Measurements from ENCODE around the gene OBSCN. TPM values are rescaled to one million over a fixed set of nuclear protein-coding genes. Genes with fewer than 3 reads are reported as not detected.
A peak's percentile ranks its signal among the peaks of the same experiment; 100 is the strongest.

Gene OBSCN, protein sequence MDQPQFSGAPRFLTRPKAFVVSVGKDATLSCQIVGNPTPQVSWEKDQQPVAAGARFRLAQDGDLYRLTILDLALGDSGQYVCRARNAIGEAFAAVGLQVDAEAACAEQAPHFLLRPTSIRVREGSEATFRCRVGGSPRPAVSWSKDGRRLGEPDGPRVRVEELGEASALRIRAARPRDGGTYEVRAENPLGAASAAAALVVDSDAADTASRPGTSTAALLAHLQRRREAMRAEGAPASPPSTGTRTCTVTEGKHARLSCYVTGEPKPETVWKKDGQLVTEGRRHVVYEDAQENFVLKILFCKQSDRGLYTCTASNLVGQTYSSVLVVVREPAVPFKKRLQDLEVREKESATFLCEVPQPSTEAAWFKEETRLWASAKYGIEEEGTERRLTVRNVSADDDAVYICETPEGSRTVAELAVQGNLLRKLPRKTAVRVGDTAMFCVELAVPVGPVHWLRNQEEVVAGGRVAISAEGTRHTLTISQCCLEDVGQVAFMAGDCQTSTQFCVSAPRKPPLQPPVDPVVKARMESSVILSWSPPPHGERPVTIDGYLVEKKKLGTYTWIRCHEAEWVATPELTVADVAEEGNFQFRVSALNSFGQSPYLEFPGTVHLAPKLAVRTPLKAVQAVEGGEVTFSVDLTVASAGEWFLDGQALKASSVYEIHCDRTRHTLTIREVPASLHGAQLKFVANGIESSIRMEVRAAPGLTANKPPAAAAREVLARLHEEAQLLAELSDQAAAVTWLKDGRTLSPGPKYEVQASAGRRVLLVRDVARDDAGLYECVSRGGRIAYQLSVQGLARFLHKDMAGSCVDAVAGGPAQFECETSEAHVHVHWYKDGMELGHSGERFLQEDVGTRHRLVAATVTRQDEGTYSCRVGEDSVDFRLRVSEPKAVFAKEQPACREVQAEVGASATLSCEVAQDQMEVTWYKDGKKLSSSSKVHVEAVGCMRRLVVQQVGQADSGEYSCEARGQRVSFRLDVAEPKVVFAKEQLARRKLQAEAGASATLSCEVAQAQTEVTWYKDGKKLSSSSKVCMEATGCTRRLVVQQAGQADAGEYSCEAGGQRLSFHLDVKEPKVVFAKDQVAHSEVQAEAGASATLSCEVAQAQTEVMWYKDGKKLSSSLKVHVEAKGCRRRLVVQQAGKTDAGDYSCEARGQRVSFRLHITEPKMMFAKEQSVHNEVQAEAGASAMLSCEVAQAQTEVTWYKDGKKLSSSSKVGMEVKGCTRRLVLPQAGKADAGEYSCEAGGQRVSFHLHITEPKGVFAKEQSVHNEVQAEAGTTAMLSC (N-terminal part only)
- total RNA-seq (100 to 1,000 TPM; 144 to 196 (median 183) TPM), polyA plus RNA-seq (234 TPM)
- long read RNA-seq, donor 1, partial matches to known transcripts: 257 of 323 reads
- long read RNA-seq, donor 1, other reads (novel, unspliced or antisense): 66 of 323 reads
- long read RNA-seq, donor 2, partial matches to known transcripts: 214 of 233 reads
- long read RNA-seq, donor 2, other reads (novel, unspliced or antisense): 19 of 233 reads
- long read RNA-seq, donor 3, partial matches to known transcripts: 185 of 264 reads
- long read RNA-seq, donor 3, other reads (novel, unspliced or antisense): 79 of 264 reads
- long read RNA-seq, donor 4, partial matches to known transcripts: 135 of 186 reads
- long read RNA-seq, donor 4, other reads (novel, unspliced or antisense): 51 of 186 reads

DNA sequence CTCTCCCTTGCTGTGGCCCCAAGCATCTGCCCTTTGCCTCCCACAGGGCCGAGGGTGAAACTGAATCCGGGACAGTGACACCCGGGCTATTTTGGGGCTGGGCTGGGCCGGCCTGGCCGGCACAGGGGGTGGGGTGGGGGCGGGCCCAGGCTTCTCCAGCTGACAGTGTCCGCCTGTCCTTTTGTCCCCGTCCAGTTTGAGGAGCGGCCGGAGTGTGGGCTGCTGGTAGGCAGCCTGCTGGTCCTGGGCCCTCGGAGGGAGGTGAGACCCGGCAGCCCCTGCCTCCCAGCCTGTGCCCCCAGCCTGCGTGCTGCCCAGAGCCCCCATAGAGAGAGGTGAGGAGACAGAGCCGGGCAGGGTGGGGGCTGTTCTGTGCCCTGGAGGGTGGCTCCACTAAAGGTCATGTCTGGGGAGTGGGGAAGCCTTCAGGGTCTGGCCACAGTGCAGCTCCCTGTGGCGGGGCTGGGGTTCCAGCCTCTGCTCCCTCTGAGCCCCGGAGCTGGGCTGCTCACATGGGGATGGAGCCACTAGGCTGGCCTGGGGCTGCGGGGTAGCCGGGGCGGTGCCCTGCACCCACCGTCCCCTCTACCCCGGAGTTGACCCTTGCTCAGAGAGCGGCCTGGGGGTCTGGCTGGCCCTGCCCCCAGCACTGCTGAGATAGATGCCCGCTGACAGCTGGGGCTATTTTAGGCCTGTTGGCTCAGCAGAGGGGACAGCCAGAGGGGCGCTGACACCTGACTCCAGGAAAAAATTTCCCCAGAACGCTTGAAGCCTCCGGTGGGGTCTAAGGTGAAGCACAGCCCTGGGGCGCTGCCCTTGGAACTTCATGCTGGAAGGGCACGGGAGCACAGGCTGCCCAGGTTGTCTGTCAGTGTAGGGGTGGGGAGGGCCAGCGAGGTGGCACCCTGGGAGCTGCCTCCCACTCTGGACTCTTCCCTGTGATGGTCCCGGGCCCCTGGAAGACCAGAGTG, at the start of gene OBSCN:
TSS of gene OBSCN (plus strand) at position 194 of the 971 bp plus-strand sequence. CDS start 3,740 bp downstream, outside the sequence.
- no peaks in the 10 kb centered on the region for H3K9me3 ChIP-seq (ENCODE audit: control insufficient read depth, low read length)
- H3K4me3 ChIP-seq (ENCODE audit: low read length): peak within 1 kb of the TSS; percentile 59
- 31% methylated on average over 30 of the region's 30 CpGs for WGBS
- DNase-seq (peak; percentile 46 to 81 (median 73)), ATAC-seq (peak; percentile 66 to 69)
- intact Hi-C loops (cut with DNase I): no loop called here
- H3K27ac ChIP-seq (ENCODE audit: low read length): peak within 1 kb of the TSS; percentile 86
- no peaks in the 10 kb centered on the region for H3K4me1 ChIP-seq (ENCODE audit: control insufficient read depth, insufficient read depth, low read length)
- no peaks in the 10 kb centered on the region for H3K27me3 ChIP-seq (ENCODE audit: control insufficient read depth, insufficient read depth)

DNA sequence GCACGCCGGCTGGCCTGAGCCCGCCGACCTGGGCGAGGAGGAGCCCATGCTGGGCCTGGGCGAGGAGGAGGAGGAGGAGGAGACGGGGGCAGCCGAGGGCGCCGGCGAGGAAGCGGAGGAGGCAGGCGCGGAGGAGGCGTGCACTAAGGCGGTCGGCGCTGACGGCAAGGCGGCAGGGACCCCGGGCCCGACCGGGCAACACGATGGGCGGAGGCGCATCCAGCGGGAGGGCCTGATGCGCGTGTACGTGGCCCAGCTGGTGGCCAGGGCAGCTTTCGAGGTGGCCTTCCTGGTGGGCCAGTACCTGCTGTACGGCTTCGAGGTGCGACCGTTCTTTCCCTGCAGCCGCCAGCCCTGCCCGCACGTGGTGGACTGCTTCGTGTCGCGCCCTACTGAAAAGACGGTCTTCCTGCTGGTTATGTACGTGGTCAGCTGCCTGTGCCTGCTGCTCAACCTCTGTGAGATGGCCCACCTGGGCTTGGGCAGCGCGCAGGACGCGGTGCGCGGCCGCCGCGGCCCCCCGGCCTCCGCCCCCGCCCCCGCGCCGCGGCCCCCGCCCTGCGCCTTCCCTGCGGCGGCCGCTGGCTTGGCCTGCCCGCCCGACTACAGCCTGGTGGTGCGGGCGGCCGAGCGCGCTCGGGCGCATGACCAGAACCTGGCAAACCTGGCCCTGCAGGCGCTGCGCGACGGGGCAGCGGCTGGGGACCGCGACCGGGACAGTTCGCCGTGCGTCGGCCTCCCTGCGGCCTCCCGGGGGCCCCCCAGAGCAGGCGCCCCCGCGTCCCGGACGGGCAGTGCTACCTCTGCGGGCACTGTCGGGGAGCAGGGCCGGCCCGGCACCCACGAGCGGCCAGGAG, 49.5 kb upstream of the OBSCN start:
- intact Hi-C loops (cut with DNase I): no loop called here
- DNase-seq (peak; percentile 17 to 59 (median 53)), ATAC-seq (no peak)
- no peak overlapping the region for H3K4me3 ChIP-seq (ENCODE audit: low read length)
- no peak overlapping the region for H3K27ac ChIP-seq (ENCODE audit: low read length)
- no peaks in the 10 kb centered on the region for H3K27me3 ChIP-seq (ENCODE audit: control insufficient read depth, insufficient read depth)
- 34% methylated on average over 98 of the region's 98 CpGs for WGBS
- H3K9me3 ChIP-seq (ENCODE audit: control insufficient read depth, low read length): no peaks in the 10 kb centered on the region
- no peaks in the 10 kb centered on the region for H3K4me1 ChIP-seq (ENCODE audit: control insufficient read depth, insufficient read depth, low read length)

DNA sequence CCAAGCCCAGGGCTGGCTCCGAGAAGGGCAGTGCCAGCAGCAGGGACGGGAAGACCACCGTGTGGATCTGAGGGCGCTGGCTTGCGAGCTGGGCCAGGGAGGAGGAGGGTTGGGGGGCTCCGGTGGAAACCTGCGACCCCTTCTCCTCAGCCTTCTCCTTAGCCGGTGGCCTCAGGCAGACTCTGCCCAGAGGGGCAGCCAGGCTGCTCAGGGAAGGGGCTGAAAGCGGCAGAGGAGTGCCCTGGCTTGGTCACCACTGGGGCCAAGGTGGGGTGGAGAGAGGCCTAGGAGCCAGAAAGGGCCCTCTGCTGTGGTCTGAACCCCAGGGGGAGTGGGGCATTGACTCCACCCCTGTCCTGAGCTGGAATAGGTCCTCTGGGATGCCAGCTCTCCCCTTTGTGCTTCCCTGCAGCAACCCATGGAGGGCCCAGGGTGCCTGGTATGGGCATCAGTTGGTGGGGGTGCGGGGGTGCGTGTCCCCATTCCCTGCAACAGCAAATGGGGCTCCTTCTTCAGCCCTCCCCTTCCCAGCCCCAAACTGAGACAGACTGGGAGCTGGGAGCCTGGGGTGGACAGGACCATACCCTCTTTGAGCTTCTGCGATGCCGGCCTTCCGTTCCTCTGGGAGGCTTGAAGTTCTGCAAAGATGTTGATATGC, 48.7 kb upstream of the OBSCN start:
- WGBS: 84% methylated on average over 14 of the region's 14 CpGs

DNA sequence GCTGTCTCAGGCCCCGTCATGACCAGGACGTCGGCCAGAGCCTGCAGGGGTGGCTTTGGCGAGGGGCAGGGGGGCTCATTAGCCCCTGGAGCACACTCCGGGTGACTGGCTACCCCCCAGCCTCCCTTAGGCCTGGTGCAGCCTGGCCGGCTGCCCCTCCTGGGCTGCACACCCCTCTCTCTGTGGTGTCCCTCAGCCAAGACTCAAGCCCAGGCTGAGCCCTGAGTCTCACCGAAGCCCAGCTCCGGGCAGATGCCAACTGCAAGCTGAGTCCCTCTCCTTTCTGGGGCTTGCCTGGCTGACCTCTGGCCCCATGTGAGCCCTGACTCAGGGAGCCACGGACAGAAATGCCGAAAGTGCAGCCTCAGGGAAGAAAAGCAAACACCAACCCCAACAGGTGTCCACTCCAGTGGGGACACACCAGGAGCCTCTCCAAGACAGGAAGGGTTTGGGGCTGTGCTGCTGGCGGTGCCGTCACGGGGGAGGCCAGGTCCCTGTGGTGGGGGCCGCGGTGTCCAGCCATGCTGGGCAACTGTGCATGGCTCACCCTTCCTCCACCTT, 47.6 kb upstream of the OBSCN start:
- Histone ChIP-seq H3K4me3 (ENCODE audit: low read length) (no peak overlapping the region), H3K27ac (ENCODE audit: low read length) (no peak overlapping the region), H3K4me1 (ENCODE audit: control insufficient read depth, insufficient read depth, low read length) (no peaks in the 10 kb centered on the region), H3K27me3 (ENCODE audit: control insufficient read depth, insufficient read depth) (no peaks in the 10 kb centered on the region), H3K9me3 (ENCODE audit: control insufficient read depth, low read length) (no peaks in the 10 kb centered on the region)
- intact Hi-C loops (cut with DNase I): no loop called here
- 83% methylated on average over 15 of the region's 15 CpGs for WGBS
- peak in 2 of 3 donors; percentile 12 to 17 for DNase-seq
- ATAC-seq: no peak

More for the DNA sequence above, 48.7 kb upstream of the OBSCN start:
- no peak for ATAC-seq
- Histone ChIP-seq H3K27me3 (ENCODE audit: control insufficient read depth, insufficient read depth) (no peaks in the 10 kb centered on the region), H3K4me1 (ENCODE audit: control insufficient read depth, insufficient read depth, low read length) (no peaks in the 10 kb centered on the region), H3K27ac (ENCODE audit: low read length) (no peak overlapping the region), H3K9me3 (ENCODE audit: control insufficient read depth, low read length) (no peaks in the 10 kb centered on the region), H3K4me3 (ENCODE audit: low read length) (no peak overlapping the region)
- DNase-seq: peak in 2 of 3 donors; percentile 15 to 50
- intact Hi-C loops (cut with DNase I): no loop called here

DNA sequence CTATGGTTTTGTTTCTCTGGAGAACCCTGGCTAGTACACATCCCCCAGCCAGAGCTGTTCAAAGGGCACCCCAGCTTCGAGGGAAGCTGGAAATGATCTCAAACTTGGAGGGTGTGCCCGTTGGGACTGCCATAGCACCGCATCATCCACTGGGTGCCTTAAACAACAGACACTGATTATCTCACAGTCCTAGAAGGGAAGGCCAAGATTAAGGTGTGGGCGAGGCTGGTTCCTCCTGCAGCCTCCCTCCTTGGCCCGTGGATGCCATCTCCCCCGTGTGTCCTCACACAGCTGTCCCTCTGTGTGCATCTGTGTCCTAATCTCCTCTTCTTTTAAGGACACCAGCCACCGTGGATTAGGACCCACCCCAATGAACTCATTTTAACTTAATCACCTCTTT, 46.5 kb upstream of the OBSCN start:
- Histone ChIP-seq H3K27ac (ENCODE audit: low read length) (no peak overlapping the region), H3K27me3 (ENCODE audit: control insufficient read depth, insufficient read depth) (no peaks in the 10 kb centered on the region), H3K9me3 (ENCODE audit: control insufficient read depth, low read length) (no peaks in the 10 kb centered on the region), H3K4me1 (ENCODE audit: control insufficient read depth, insufficient read depth, low read length) (no peaks in the 10 kb centered on the region), H3K4me3 (ENCODE audit: low read length) (no peak overlapping the region)
- ATAC-seq: no peak
- peak in 2 of 3 donors; percentile 23 to 30 for DNase-seq
- 39% methylated on average over 7 of the region's 7 CpGs for WGBS
- intact Hi-C loops (cut with DNase I): no loop called here

DNA sequence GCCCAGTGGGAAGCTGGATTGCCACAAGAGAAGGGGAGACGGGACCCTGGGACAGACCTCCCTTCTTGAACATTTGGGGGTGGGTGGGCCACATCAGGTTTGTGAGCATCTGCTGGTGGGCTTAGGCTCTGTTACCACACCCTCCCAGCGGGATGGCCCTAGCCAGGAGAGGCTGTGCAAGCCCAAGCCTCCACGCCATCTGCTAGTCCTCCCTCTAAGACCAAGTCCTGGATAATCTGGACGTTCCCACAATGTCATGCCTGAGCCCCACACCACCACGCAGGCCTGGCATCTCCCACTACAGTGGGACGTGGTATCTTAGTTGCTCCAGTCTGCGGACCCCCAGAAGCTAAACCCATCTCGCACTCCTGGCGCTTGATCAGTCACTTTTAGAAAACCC, 46.0 kb upstream of the OBSCN start:
- peak in 1 of 3 donors; percentile 30 for DNase-seq
- peaks cover 2% of the 10 kb centered on the region for H3K4me1 ChIP-seq (ENCODE audit: control insufficient read depth, insufficient read depth, low read length)

DNA sequence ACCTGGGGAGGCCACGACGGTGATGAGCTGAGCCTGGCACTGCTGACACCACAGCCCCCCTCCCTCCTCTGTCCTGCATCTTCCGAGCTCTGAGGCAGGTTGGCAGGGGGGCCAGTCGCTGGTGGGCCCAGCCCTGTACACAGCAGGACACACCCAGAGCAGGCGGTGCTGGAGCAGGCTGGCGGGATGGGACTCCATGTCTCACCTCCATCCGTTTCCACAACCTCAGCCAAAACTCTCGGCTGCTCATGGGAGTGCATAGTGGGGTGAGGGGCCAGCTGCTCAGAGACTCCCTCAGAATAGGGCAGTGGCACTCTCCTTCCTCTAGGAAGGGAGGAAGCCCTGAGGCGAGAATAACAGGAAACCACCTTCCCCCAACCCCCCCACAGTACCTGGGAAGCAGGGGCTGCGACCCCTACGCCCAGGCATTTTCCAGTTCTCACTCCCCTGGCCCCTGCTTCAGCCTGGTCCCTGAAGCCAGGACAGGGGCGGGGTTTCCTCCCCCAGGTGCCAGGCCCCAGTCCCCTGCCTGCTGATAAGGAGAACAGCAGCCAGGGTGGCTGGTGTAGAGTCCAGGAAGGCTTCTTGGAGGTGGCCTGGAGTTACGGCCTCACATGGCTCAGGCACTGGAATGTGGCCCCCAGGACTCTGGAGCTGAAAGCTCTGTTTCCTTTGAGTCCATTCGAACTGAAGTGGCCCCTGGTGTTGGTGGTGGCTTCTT, 45.4 kb upstream of the OBSCN start:
- intact Hi-C loops (cut with DNase I): loop anchor here in 1 of 4 donors (2.0 kb wide), 1 partner anchor 22 kb away; the partner anchor contains the start of gene GUK1
- H3K27me3 ChIP-seq (ENCODE audit: control insufficient read depth, insufficient read depth): no peaks in the 10 kb centered on the region
- ATAC-seq (peak in 1 of 2 donors; percentile 46), DNase-seq (peak; percentile 73 to 83 (median 78))
- no peak overlapping the region for H3K4me3 ChIP-seq (ENCODE audit: low read length)
- H3K9me3 ChIP-seq (ENCODE audit: control insufficient read depth, low read length): no peaks in the 10 kb centered on the region
- H3K27ac ChIP-seq (ENCODE audit: low read length): peak overlapping the region; percentile 61
- peaks cover 2% of the 10 kb centered on the region for H3K4me1 ChIP-seq (ENCODE audit: control insufficient read depth, insufficient read depth, low read length)
- 20% methylated on average over 14 of the region's 14 CpGs for WGBS

More for the DNA sequence above, 46.0 kb upstream of the OBSCN start:
- Histone ChIP-seq H3K9me3 (ENCODE audit: control insufficient read depth, low read length) (no peaks in the 10 kb centered on the region), H3K4me3 (ENCODE audit: low read length) (no peak overlapping the region), H3K27ac (ENCODE audit: low read length) (peak overlapping the region; percentile 34), H3K27me3 (ENCODE audit: control insufficient read depth, insufficient read depth) (no peaks in the 10 kb centered on the region)
- no peak for ATAC-seq
- intact Hi-C loops (cut with DNase I): loop anchor here in 1 of 4 donors (2.0 kb wide), 1 partner anchor 21 kb away; the partner anchor contains the start of gene GUK1
- 69% methylated on average over 9 of the region's 9 CpGs for WGBS

Data from right cardiac atrium (tissue), 5 donors.